Panc1 (cell line): ENCODE data around the gene CHI3L1. TPM values are rescaled to one million over a fixed set of nuclear protein-coding genes. Genes with fewer than 3 reads are reported as not detected.

Source experiments
- ATAC-seq: fragments of 200-7000 bp; cut with Tn5 transposase; 2 replicates; pipeline ENCODE4 v1.9.1; 2020; ENCODE audit warnings: mild to moderate bottlenecking, moderate library complexity
- BruUV-seq: library from RNA; stranded (reverse); fragments of 400-500 nt; replicated peaks from 2 replicates; lab custom pipeline; 2021; lab: Mats Ljungman, UMichigan
- CTCF ChIA-PET: fragments of 300-600 bp; sonication (Branson Sonifier 250); formaldehyde crosslinking; loops from one replicate; lab custom pipeline; 2022; ENCODE audit warnings: antibody characterized with exemption; lab: Charles Lee
- POLR2A ChIA-PET: fragments of 300-600 bp; sonication (Branson Sonifier 250); formaldehyde crosslinking; loops from one replicate; lab custom pipeline; 2022; ENCODE audit warnings: antibody characterized with exemption; lab: Charles Lee
- DNase-seq: peaks from one replicate; pipeline ENCODE4 v3.0.0-alpha.2; 2010; ENCODE audit warnings: low read depth, low spot score
- H3K27ac ChIP-seq: 2 replicates; pipeline ENCODE4 v1.5.1; 2011; ENCODE audit warnings: mild to moderate bottlenecking, low read length, inconsistent platforms
- H3K27me3 ChIP-seq: fragments of 200-500 bp; sonication (Bioruptor generic); 2 replicates; pipeline ENCODE4 v1.6.0; 2014; ENCODE audit warnings: low read length, inconsistent platforms; ENCODE audit not compliant: control insufficient read depth, insufficient read depth
- H3K36me3 ChIP-seq: fragments of 200-500 bp; sonication (Bioruptor generic); 2 replicates; pipeline ENCODE4 v1.5.1; 2014; ENCODE audit warnings: inconsistent platforms, mild to moderate bottlenecking, low read length, moderate library complexity; ENCODE audit not compliant: control insufficient read depth, insufficient read depth
- H3K4me1 ChIP-seq: 2 replicates; pipeline ENCODE4 v1.5.1; 2011; ENCODE audit warnings: inconsistent platforms, mild to moderate bottlenecking, low read length, moderate library complexity; ENCODE audit not compliant: control insufficient read depth, insufficient read depth
- H3K4me3 ChIP-seq, 2 experiments: 2 replicates each; pipeline ENCODE4 v1.5.1; 2011 to 2012; ENCODE audit warnings: low read depth in 2 of 2, low read length in 2 of 2, mild to moderate bottlenecking in 2 of 2, inconsistent platforms in 1 of 2, moderate library complexity in 1 of 2
- H3K9me3 ChIP-seq: fragments of 200-500 bp; sonication (Bioruptor generic); 2 replicates; pipeline ENCODE4 v1.5.1; 2014; ENCODE audit warnings: low read depth, mild to moderate bottlenecking, inconsistent platforms, low read length, moderate library complexity; ENCODE audit not compliant: control insufficient read depth, insufficient read depth
- CTCF ChIP-seq: fragments of 450-650 bp; IDR thresholded peaks from 2 replicates; pipeline ENCODE4 v1.5.1; 2017; ENCODE audit warnings: mild to moderate bottlenecking
- POLR2AphosphoS5 ChIP-seq: IDR thresholded peaks from 2 replicates; pipeline ENCODE4 v1.6.1; 2012; ENCODE audit warnings: mild to moderate bottlenecking, low read depth, low read length, moderate library complexity
- REST ChIP-seq, 2 experiments: IDR thresholded peaks; 2 replicates each; pipeline ENCODE4 v1.6.1; 2011 to 2012; ENCODE audit warnings: low read depth in 2 of 2, control low read depth in 1 of 2, low read length in 1 of 2, mild to moderate bottlenecking in 1 of 2, moderate library complexity in 1 of 2; ENCODE audit not compliant: insufficient read depth in 1 of 2
- SIN3A ChIP-seq: IDR thresholded peaks from 2 replicates; pipeline ENCODE4 v1.6.1; 2012; ENCODE audit warnings: low read depth, mild to moderate bottlenecking, low read length, moderate library complexity, borderline replicate concordance; ENCODE audit not compliant: insufficient read depth
- TCF7L2 ChIP-seq: IDR thresholded peaks from 2 replicates; pipeline ENCODE4 v1.6.1; 2011; ENCODE audit warnings: mild to moderate bottlenecking, low read depth, low read length, inconsistent platforms
- in situ Hi-C: cut with HindIII; loops from 2 replicates; pipeline ENCODE4 v1.10.0; 2016; ENCODE audit warnings: low sequenced_read_pairs, low pct_unique_long_range_greater_than_20kb
- intact Hi-C: fragments of 100-400 bp; cut with micrococcal nuclease; formaldehyde crosslinking; loops from one replicate; pipeline ENCODE4 v1.10.0; 2022; ENCODE audit not compliant: unreplicated experiment
- total RNA-seq: library from RNA; stranded (reverse); gene quantifications from one replicate; pipeline ENCODE4 v1.2.1, GENCODE V29; 2021; ENCODE audit not compliant: unreplicated experiment

Gene CHI3L1
- total RNA-seq, 1 experiment from 2014 or later = 0.10 TPM

GRCh38 chr1:203199481-203199815 is 12.9 kb upstream of the CHI3L1 start:
- intact Hi-C loops (no loop called here), in situ Hi-C loops (no loop called here)
- Histone ChIP-seq H3K36me3 (no peaks in the 10 kb centered on the region), H3K4me3 (no peak overlapping the region), H3K9me3 (no peaks in the 10 kb centered on the region), H3K27ac (no peak overlapping the region), H3K27me3 (peaks cover 6% of the 10 kb centered on the region; the same call in 1 of the 2 replicates), H3K4me1 (no peaks in the 10 kb centered on the region)
- CTCF ChIA-PET = no interaction called here
- POLR2A ChIA-PET = no interaction called here
- BruUV-seq = no TSS peak
- ATAC-seq (no peak), DNase-seq (no peak)
- no peak for TF ChIP-seq REST (IDR thresholded peaks at IDR 0.05; ENCODE audit: insufficient read depth in 1 of 2, low read depth in 2 of 2, low read length in 1 of 2)
- no peak for TF ChIP-seq POLR2AphosphoS5
- no peak for TF ChIP-seq CTCF
- TF ChIP-seq SIN3A = no peak
- no peak for TF ChIP-seq TCF7L2

GRCh38 chr1:203199002-203199401 is 12.5 kb upstream of the CHI3L1 start:
- no peak for ATAC-seq
- Histone ChIP-seq H3K36me3 (no peaks in the 10 kb centered on the region), H3K9me3 (no peaks in the 10 kb centered on the region), H3K27me3 (peaks cover 6% of the 10 kb centered on the region; the same call in 1 of the 2 replicates), H3K4me1 (no peaks in the 10 kb centered on the region), H3K27ac (no peak overlapping the region), H3K4me3 (no peak overlapping the region)
- intact Hi-C loops (no loop called here), in situ Hi-C loops (no loop called here)
- BruUV-seq = no TSS peak
- DNase-seq = no peak
- no peak for TF ChIP-seq CTCF
- TF ChIP-seq TCF7L2 = no peak
- no peak for TF ChIP-seq SIN3A
- no peak for TF ChIP-seq POLR2AphosphoS5
- no peak for TF ChIP-seq REST (IDR thresholded peaks at IDR 0.05; ENCODE audit: insufficient read depth in 1 of 2, low read depth in 2 of 2, low read length in 1 of 2)
- ChIA-PET CTCF (no interaction called here), POLR2A (no interaction called here)
